Sigmoid colon (tissue), 4 donors: Measurements from ENCODE around the gene RHOBTB1.

ENCODE experiments used
- EP300 ChIP-seq, 4 donors: sonication (generic); formaldehyde crosslinking; IDR thresholded peaks; one replicate each; pipeline ENCODE4 v1.6.1; 2017; ENCODE audit warnings: antibody characterized with exemption in 4 of 4
- POLR2A ChIP-seq, 2 donors: fragments of 450-650 bp; IDR thresholded peaks; one replicate each; pipeline ENCODE4 v1.6.1; 2016; ENCODE audit warnings: antibody characterized with exemption in 2 of 2, mild to moderate bottlenecking in 2 of 2, moderate library complexity in 2 of 2
- TF ChIP-seq, protein P1 (sequence below), 4 experiments: fragments of 450-650 bp in 3 of 4; fragments of 200-600 bp in 1 of 4; IDR thresholded peaks; one replicate each; pipeline ENCODE4 v1.5.1; 2016 to 2019; ENCODE audit warnings: antibody characterized with exemption in 4 of 4, mild to moderate bottlenecking in 3 of 4, moderate library complexity in 2 of 4

DNA sequence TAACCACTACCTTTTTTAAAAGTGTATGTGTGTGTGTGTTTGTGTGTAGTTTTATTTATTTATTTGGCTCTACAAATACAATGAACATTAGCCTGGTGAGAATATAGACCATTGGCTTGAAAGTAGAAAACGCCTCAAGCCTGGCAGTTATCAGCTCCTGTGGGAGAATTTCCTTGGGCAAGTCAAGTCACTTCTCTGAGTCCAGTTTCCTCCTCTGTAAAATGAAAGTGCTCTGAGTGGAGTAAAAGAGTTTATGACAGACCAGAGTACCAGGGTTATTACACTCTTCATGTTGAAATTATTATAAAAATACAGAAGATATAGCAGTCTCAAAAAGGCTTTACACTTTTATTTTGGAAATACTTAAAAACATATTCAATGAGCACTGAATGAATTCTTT lies 10.1 kb upstream of the RHOBTB1 start:
- TF ChIP-seq, protein P1, sequence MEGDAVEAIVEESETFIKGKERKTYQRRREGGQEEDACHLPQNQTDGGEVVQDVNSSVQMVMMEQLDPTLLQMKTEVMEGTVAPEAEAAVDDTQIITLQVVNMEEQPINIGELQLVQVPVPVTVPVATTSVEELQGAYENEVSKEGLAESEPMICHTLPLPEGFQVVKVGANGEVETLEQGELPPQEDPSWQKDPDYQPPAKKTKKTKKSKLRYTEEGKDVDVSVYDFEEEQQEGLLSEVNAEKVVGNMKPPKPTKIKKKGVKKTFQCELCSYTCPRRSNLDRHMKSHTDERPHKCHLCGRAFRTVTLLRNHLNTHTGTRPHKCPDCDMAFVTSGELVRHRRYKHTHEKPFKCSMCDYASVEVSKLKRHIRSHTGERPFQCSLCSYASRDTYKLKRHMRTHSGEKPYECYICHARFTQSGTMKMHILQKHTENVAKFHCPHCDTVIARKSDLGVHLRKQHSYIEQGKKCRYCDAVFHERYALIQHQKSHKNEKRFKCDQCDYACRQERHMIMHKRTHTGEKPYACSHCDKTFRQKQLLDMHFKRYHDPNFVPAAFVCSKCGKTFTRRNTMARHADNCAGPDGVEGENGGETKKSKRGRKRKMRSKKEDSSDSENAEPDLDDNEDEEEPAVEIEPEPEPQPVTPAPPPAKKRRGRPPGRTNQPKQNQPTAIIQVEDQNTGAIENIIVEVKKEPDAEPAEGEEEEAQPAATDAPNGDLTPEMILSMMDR (IDR thresholded peaks at IDR 0.05), result no peak
- TF ChIP-seq EP300 (IDR thresholded peaks at IDR 0.05) (no peak), POLR2A (IDR thresholded peaks at IDR 0.05) (no peak)
